HepG2 (cell line): ENCODE results near the gene DHX36. TPM values are rescaled to one million over a fixed set of nuclear protein-coding genes. Genes with fewer than 3 reads are reported as not detected.

ENCODE experiments used
- ATAC-seq: fragments of 200-7000 bp; cut with Tn5 transposase; 3 replicates; pipeline ENCODE4 v1.9.1; 2020; ENCODE audit warnings: mild to moderate bottlenecking, moderate library complexity
- BruUV-seq: library from RNA; stranded (reverse); fragments of 400-500 nt; replicated peaks from 2 replicates; lab custom pipeline; 2021; lab: Mats Ljungman, UMichigan
- CTCF ChIA-PET: fragments of 300-600 bp; formaldehyde crosslinking; extraction: SDS; loops from one replicate; lab custom pipeline; 2021; ENCODE audit warnings: low total read pairs, inconsistent platforms, low intra/inter-chr PET ratio; lab: Yijun Ruan, JAX
- POLR2A ChIA-PET: fragments of 350-600 bp; sonication (Branson Sonifier 250); formaldehyde crosslinking; loops from one replicate; lab custom pipeline; 2020; ENCODE audit warnings: antibody characterized with exemption, inconsistent platforms; lab: Yijun Ruan, JAX
- DNase-seq: peaks from one replicate; pipeline ENCODE4 v3.0.0-alpha.2; 2015; ENCODE audit warnings: low spot score
- FAIRE-seq: peaks from 3 replicates; lab custom pipeline; 2011; peaks lifted over from hg19 to GRCh38; lab: Jason Lieb, UNC
- H2AFZ ChIP-seq: one replicate; pipeline ENCODE4 v1.6.1; 2011; ENCODE audit warnings: low read length, inconsistent platforms
- H3K27ac ChIP-seq: fragments of 300-600 bp; 3 replicates; pipeline ENCODE4 v1.8.0; 2011; ENCODE audit warnings: mixed run types, mild to moderate bottlenecking, mixed read lengths, low read length, inconsistent platforms; ENCODE audit not compliant: insufficient read depth; ENCODE audit errors: extremely low read length
- H3K27me3 ChIP-seq, 2 experiments: fragments of 200-600 bp in 1 of 2; 2 replicates in 1 of 2; 3 replicates in 1 of 2; pipeline versions ENCODE4 v1.6.0 to v1.8.0; 2011; ENCODE audit warnings: low read length in 2 of 2, mild to moderate bottlenecking in 2 of 2, moderate library complexity in 2 of 2, inconsistent platforms in 1 of 2; ENCODE audit not compliant: insufficient read depth in 2 of 2, control insufficient read depth in 1 of 2
- H3K36me3 ChIP-seq, 2 experiments: fragments of 200-600 bp in 1 of 2; replicated peaks in 1 of 2; 2 replicates in 1 of 2; 3 replicates in 1 of 2; pipeline versions ENCODE4 v1.5.1 to v1.8.0; 2011; ENCODE audit warnings: low read length in 2 of 2, inconsistent platforms in 1 of 2; ENCODE audit not compliant: insufficient read depth in 2 of 2, control insufficient read depth in 1 of 2
- H3K4me1 ChIP-seq: 2 replicates; pipeline ENCODE4 v1.5.1; 2012; ENCODE audit warnings: low read length, inconsistent platforms; ENCODE audit not compliant: insufficient read depth
- H3K4me2 ChIP-seq: 2 replicates; pipeline ENCODE4 v1.6.0; 2011; ENCODE audit warnings: low read depth, low read length, inconsistent platforms
- H3K4me3 ChIP-seq, 3 experiments: fragments of 200-600 bp in 1 of 3; sonication (generic), shearing (Covaris generic) in 1 of 3; replicated peaks in 1 of 3; 2 replicates each; pipeline ENCODE4 v1.5.1; 2011 to 2016; ENCODE audit warnings: low read length in 3 of 3, inconsistent platforms in 2 of 3, low read depth in 2 of 3, mild to moderate bottlenecking in 2 of 3, control low read depth in 1 of 3, mixed read lengths in 1 of 3; ENCODE audit not compliant: insufficient read depth in 1 of 3
- H3K79me2 ChIP-seq: one replicate; pipeline ENCODE4 v1.6.1; 2011; ENCODE audit warnings: low read length, inconsistent platforms; ENCODE audit not compliant: insufficient read depth
- H3K9ac ChIP-seq: 2 replicates; pipeline ENCODE4 v1.6.0; 2011; ENCODE audit warnings: mild to moderate bottlenecking, low read depth, low read length, inconsistent platforms; ENCODE audit not compliant: insufficient read depth
- H3K9me3 ChIP-seq: 2 replicates; pipeline ENCODE4 v1.5.1; 2012; ENCODE audit warnings: mild to moderate bottlenecking, low read length
- H4K20me1 ChIP-seq: 2 replicates; pipeline ENCODE4 v1.6.0; 2011; ENCODE audit warnings: inconsistent platforms, mild to moderate bottlenecking, low read length, moderate library complexity; ENCODE audit not compliant: insufficient read depth
- HNRNPL ChIP-seq: fragments of 200-400 bp; formaldehyde crosslinking; IDR thresholded peaks from 2 replicates; pipeline ENCODE4 v1.6.1; 2017; ENCODE audit warnings: mild to moderate bottlenecking, low read depth, low read length
- IKZF1 ChIP-seq: fragments of 450-650 bp; IDR thresholded peaks from 2 replicates; pipeline ENCODE4 v1.7.1; 2016
- KAT8 ChIP-seq: IDR thresholded peaks from 2 replicates; pipeline ENCODE4 v1.6.1; 2016; ENCODE audit warnings: missing genetic modification reagents, missing compliant biosample characterization
- KLF12 ChIP-seq: sonication (generic); formaldehyde crosslinking; IDR thresholded peaks from 2 replicates; pipeline ENCODE4 v1.4.0; 2020; ENCODE audit warnings: missing genetic modification reagents, borderline replicate concordance
- THAP9 ChIP-seq: sonication (generic); formaldehyde crosslinking; IDR thresholded peaks from 2 replicates; pipeline ENCODE4; 2020; ENCODE audit warnings: missing genetic modification reagents, mild to moderate bottlenecking, borderline replicate concordance
- ZNF460 ChIP-seq: sonication (generic); formaldehyde crosslinking; IDR thresholded peaks from 2 replicates; pipeline ENCODE4 v1.5.1; 2020; ENCODE audit warnings: missing genetic modification reagents, mild to moderate bottlenecking, borderline replicate concordance
- ZNF510 ChIP-seq: sonication (generic); formaldehyde crosslinking; IDR thresholded peaks from 2 replicates; pipeline ENCODE4 v1.4.0; 2020; ENCODE audit warnings: low read depth, mild to moderate bottlenecking, missing genetic modification reagents
- WGBS: methylation state at CpG from one replicate; pipeline ENCODE4 v1.1.6; 2017; ENCODE audit warnings: low lambda C conversion rate; 5-methylcytosine and 5-hydroxymethylcytosine counted together
- in situ Hi-C: cut with HindIII; loops from 2 replicates; pipeline ENCODE4 v1.10.0; 2017; ENCODE audit warnings: low pct_unique_long_range_greater_than_20kb; ENCODE audit not compliant: extremely low pct_ligation_motif_present
- intact Hi-C: fragments of 100-400 bp; cut with micrococcal nuclease; formaldehyde crosslinking; loops from one replicate; pipeline ENCODE4 v1.10.0; 2022; ENCODE audit not compliant: unreplicated experiment
- polyA plus RNA-seq, 8 experiments: library from polyadenylated mRNA; depleted of rRNA in 3 of 8; stranded (reverse) in 7 of 8; unstranded in 1 of 8; fragments of >200 nt; fragmentation: Illumina TruSeq in 4 of 8; extraction: Trizol in 4 of 8; gene quantifications; 2 replicates each; pipeline versions ENCODE4 v1.2.1 to v1.2.3, GENCODE V29; 2011 to 2016; ENCODE audit warnings: low read depth in 4 of 8, missing spikeins in 1 of 8, mixed read lengths in 1 of 8; ENCODE audit not compliant: insufficient read depth in 1 of 8
- total RNA-seq, 5 experiments: library from RNA; depleted of rRNA; stranded (reverse); fragments of >200 nt; fragmentation: Illumina TruSeq; extraction: Trizol; gene quantifications; 2 replicates each; pipeline ENCODE4 v1.2.3, GENCODE V29; 2016; ENCODE audit warnings: low read depth in 1 of 5
- TF ChIP-seq, protein P1 (sequence below): sonication (generic); formaldehyde crosslinking; IDR thresholded peaks from 2 replicates; pipeline ENCODE4 v1.4.0; 2020; ENCODE audit warnings: missing genetic modification reagents, borderline replicate concordance
- TF ChIP-seq, protein P2 (sequence below): sonication (generic); formaldehyde crosslinking; IDR thresholded peaks from 2 replicates; pipeline ENCODE4 v1.5.1; 2020; ENCODE audit warnings: missing genetic modification reagents, mild to moderate bottlenecking, borderline replicate concordance
- TF ChIP-seq, protein P3 (sequence below): sonication (generic); IDR thresholded peaks from 2 replicates; pipeline ENCODE4 v1.6.1; 2016; ENCODE audit warnings: low read depth, borderline replicate concordance
- TF ChIP-seq, protein P4 (sequence below): sonication (generic); formaldehyde crosslinking; conservative IDR thresholded peaks from 2 replicates; pipeline ENCODE4 v1.4.0; 2020; ENCODE audit warnings: missing genetic modification reagents
- TF ChIP-seq, protein P5 (sequence below): sonication (generic); formaldehyde crosslinking; conservative IDR thresholded peaks from 2 replicates; pipeline ENCODE4 v1.8.0; 2022; ENCODE audit warnings: missing genetic modification reagents

The DHX36 gene
- total and polyA plus RNA-seq, 2 of the 13 experiments (the other 11 are each of a cell fraction or from before 2014, with no cell fraction given): 30.3 to 44.2 TPM

- CTCF ChIA-PET: no interaction called here
Measured at GRCh38 chr3:154275292-154275691, 49.0 kb downstream of the DHX36 start.

More at GRCh38 chr3:154275292-154275691, 49.0 kb downstream of the DHX36 start:
- WGBS: 100% methylated on average over 2 of the region's 2 CpGs
- no peaks in the 10 kb centered on the region; a peak in 1 of 5 replicates for H3K27me3 ChIP-seq
- peaks cover 12 to 45% of the 10 kb centered on the region in 2 experiments for H3K36me3 ChIP-seq
- POLR2A ChIA-PET: no interaction called here
- no peak overlapping the region for H2AFZ ChIP-seq
- FAIRE-seq: no peak
- DNase-seq: no peak
- no peaks in the 10 kb centered on the region for H3K9me3 ChIP-seq
- no peaks in the 10 kb centered on the region for H3K4me1 ChIP-seq
- no peak for ATAC-seq
- H3K9ac ChIP-seq: no peak overlapping the region
- no TSS peak for BruUV-seq
- in situ Hi-C loops: no loop called here
- no peaks in the 10 kb centered on the region for H3K79me2 ChIP-seq
- no peak overlapping the region for H3K4me3 ChIP-seq
- no peak overlapping the region for H3K27ac ChIP-seq
- H4K20me1 ChIP-seq: no peaks in the 10 kb centered on the region
- H3K4me2 ChIP-seq: no peak overlapping the region
- intact Hi-C loops: no loop called here
- TF ChIP-seq HNRNPL (no peak), ZNF460 (CRISPR knock-in tag) (no peak), ZNF510 (CRISPR knock-in tag) (no peak), IKZF1 (no peak), KLF12 (CRISPR knock-in tag) (no peak), THAP9 (CRISPR knock-in tag) (no peak), KAT8 (no peak)
- TF ChIP-seq, protein P1, sequence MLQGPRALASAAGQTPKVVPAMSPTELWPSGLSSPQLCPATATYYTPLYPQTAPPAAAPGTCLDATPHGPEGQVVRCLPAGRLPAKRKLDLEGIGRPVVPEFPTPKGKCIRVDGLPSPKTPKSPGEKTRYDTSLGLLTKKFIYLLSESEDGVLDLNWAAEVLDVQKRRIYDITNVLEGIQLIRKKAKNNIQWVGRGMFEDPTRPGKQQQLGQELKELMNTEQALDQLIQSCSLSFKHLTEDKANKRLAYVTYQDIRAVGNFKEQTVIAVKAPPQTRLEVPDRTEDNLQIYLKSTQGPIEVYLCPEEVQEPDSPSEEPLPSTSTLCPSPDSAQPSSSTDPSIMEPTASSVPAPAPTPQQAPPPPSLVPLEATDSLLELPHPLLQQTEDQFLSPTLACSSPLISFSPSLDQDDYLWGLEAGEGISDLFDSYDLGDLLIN (CRISPR knock-in tag): no peak
- TF ChIP-seq, protein P2, sequence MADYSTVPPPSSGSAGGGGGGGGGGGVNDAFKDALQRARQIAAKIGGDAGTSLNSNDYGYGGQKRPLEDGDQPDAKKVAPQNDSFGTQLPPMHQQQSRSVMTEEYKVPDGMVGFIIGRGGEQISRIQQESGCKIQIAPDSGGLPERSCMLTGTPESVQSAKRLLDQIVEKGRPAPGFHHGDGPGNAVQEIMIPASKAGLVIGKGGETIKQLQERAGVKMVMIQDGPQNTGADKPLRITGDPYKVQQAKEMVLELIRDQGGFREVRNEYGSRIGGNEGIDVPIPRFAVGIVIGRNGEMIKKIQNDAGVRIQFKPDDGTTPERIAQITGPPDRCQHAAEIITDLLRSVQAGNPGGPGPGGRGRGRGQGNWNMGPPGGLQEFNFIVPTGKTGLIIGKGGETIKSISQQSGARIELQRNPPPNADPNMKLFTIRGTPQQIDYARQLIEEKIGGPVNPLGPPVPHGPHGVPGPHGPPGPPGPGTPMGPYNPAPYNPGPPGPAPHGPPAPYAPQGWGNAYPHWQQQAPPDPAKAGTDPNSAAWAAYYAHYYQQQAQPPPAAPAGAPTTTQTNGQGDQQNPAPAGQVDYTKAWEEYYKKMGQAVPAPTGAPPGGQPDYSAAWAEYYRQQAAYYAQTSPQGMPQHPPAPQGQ (CRISPR knock-in tag): no peak
- TF ChIP-seq, protein P3, sequence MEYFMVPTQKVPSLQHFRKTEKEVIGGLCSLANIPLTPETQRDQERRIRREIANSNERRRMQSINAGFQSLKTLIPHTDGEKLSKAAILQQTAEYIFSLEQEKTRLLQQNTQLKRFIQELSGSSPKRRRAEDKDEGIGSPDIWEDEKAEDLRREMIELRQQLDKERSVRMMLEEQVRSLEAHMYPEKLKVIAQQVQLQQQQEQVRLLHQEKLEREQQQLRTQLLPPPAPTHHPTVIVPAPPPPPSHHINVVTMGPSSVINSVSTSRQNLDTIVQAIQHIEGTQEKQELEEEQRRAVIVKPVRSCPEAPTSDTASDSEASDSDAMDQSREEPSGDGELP: no peak
- TF ChIP-seq, protein P4, sequence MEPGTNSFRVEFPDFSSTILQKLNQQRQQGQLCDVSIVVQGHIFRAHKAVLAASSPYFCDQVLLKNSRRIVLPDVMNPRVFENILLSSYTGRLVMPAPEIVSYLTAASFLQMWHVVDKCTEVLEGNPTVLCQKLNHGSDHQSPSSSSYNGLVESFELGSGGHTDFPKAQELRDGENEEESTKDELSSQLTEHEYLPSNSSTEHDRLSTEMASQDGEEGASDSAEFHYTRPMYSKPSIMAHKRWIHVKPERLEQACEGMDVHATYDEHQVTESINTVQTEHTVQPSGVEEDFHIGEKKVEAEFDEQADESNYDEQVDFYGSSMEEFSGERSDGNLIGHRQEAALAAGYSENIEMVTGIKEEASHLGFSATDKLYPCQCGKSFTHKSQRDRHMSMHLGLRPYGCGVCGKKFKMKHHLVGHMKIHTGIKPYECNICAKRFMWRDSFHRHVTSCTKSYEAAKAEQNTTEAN (CRISPR knock-in tag): no peak
- TF ChIP-seq, protein P5, sequence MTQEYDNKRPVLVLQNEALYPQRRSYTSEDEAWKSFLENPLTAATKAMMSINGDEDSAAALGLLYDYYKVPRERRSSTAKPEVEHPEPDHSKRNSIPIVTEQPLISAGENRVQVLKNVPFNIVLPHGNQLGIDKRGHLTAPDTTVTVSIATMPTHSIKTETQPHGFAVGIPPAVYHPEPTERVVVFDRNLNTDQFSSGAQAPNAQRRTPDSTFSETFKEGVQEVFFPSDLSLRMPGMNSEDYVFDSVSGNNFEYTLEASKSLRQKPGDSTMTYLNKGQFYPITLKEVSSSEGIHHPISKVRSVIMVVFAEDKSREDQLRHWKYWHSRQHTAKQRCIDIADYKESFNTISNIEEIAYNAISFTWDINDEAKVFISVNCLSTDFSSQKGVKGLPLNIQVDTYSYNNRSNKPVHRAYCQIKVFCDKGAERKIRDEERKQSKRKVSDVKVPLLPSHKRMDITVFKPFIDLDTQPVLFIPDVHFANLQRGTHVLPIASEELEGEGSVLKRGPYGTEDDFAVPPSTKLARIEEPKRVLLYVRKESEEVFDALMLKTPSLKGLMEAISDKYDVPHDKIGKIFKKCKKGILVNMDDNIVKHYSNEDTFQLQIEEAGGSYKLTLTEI: no peak
- TF ChIP-seq, all 625 proteins: peak for 0
